Type B pancreatic cell (in vitro differentiated cells): ENCODE measurements around the gene MMP15. TPM values are rescaled to one million over a fixed set of nuclear protein-coding genes. Genes with fewer than 3 reads are reported as not detected.

Source experiments
- DNase-seq: peaks from one replicate; pipeline ENCODE4 v3.0.0; 2021; ENCODE audit warnings: mixed read lengths; ENCODE audit not compliant: unreplicated experiment; ENCODE audit errors: extremely low spot score
- H3K27ac Mint-ChIP-seq: 2 replicates; pipeline ENCODE4 v1.8.0; 2021; ENCODE audit warnings: mild to moderate bottlenecking, mixed read lengths
- H3K27me3 Mint-ChIP-seq: 2 replicates; pipeline ENCODE4 v1.8.0; 2021; ENCODE audit warnings: mixed read lengths
- H3K36me3 Mint-ChIP-seq: 2 replicates; pipeline ENCODE4 v1.8.0; 2021; ENCODE audit warnings: mixed read lengths
- H3K4me1 Mint-ChIP-seq: one replicate; pipeline ENCODE4 v1.8.0; 2021; ENCODE audit warnings: mixed read lengths; ENCODE audit not compliant: unreplicated experiment
- H3K4me3 Mint-ChIP-seq: 2 replicates; pipeline ENCODE4 v1.8.0; 2021; ENCODE audit warnings: mild to moderate bottlenecking, mixed read lengths
- H3K9me3 Mint-ChIP-seq: 2 replicates; pipeline ENCODE4 v1.8.0; 2021; ENCODE audit warnings: mixed read lengths
- CTCF ChIP-seq: fragments of 200-600 bp; sonication (generic); conservative IDR thresholded peaks from 2 replicates; pipeline ENCODE4 v1.5.0; 2021; ENCODE audit warnings: antibody characterized with exemption, mild to moderate bottlenecking
- total RNA-seq: library from RNA; stranded (reverse); gene quantifications from 2 replicates; pipeline ENCODE4 v1.2.1, GENCODE V29; 2021; ENCODE audit warnings: low replicate concordance

The MMP15 gene
- total RNA-seq, 1 donor from 2014 or later = 33.2 TPM

GRCh38 chr16:58022601-58023371 is 2.8 kb upstream of the MMP15 start:
- peak overlapping the region; percentile 61 for H3K4me3 Mint-ChIP-seq
- H3K4me1 Mint-ChIP-seq = peaks cover 18% of the 10 kb centered on the region

DNA sequence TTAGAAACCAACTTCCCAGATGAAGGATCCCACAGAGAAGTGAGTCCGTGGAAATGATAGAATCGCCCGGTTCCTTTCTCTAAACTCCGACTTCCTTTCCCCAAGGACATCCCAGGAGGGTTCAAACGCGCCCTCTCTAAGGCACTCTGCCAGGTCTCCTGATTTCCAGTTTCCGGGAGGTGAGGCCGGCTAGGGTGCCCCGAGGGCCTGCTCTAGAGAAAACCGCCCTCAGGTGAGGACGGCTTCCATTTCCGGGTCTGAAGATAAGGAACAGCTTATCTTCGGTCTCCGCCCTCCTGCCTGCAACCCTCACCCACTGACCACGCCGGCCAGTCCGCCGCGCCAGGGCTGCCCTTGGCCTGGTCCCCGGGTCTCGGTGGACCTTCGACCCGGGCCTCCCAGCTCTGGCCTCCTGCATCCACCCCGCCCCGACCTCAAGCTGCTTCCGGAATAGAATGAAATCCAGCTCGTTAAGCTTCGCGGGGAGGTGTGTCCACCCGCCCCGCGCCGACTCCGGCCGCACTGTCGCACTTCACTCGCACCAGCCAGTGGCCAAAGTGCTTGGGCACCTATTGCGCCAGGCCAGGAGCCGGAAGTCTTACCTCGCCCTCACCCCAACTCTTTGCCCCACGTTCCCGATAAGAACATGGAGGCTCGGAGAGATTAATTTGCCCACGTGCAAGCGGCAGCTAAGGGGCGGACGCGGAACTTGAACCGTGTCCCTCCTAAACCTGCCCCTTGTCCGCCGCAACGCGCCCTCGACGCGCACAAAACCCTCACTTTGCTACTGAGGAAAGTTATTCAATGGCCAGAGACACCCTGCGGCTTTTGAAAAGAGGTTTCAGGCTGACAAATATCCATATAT is 836 bp upstream of the MMP15 start:
- no peaks in the 10 kb centered on the region for H3K9me3 Mint-ChIP-seq
- no peak for TF ChIP-seq CTCF

More at GRCh38 chr16:58022601-58023371, 2.8 kb upstream of the MMP15 start:
- Mint-ChIP-seq H3K27ac (peak overlapping the region; percentile 68), H3K27me3 (peaks cover 23% of the 10 kb centered on the region), H3K9me3 (no peaks in the 10 kb centered on the region), H3K36me3 (no peaks in the 10 kb centered on the region)
- no peak for DNase-seq
- TF ChIP-seq CTCF = no peak

GRCh38 chr16:58026139-58026704 is 668 bp downstream of the MMP15 start:
- H3K4me3 Mint-ChIP-seq = peak overlapping the region; percentile 80
- H3K36me3 Mint-ChIP-seq = no peaks in the 10 kb centered on the region
- no peak for DNase-seq
- H3K27ac Mint-ChIP-seq = no peak overlapping the region
- H3K9me3 Mint-ChIP-seq = no peaks in the 10 kb centered on the region
- peaks cover 17% of the 10 kb centered on the region for H3K4me1 Mint-ChIP-seq
- H3K27me3 Mint-ChIP-seq = peaks cover 26% of the 10 kb centered on the region
- TF ChIP-seq CTCF = peak; percentile 19

More for the DNA sequence above, 836 bp upstream of the MMP15 start:
- Mint-ChIP-seq H3K4me3 (peak overlapping the region; percentile 92), H3K36me3 (no peaks in the 10 kb centered on the region), H3K4me1 (peaks cover 21% of the 10 kb centered on the region), H3K27ac (peak overlapping the region; percentile 94), H3K27me3 (peaks cover 26% of the 10 kb centered on the region)
- DNase-seq = no peak

DNA sequence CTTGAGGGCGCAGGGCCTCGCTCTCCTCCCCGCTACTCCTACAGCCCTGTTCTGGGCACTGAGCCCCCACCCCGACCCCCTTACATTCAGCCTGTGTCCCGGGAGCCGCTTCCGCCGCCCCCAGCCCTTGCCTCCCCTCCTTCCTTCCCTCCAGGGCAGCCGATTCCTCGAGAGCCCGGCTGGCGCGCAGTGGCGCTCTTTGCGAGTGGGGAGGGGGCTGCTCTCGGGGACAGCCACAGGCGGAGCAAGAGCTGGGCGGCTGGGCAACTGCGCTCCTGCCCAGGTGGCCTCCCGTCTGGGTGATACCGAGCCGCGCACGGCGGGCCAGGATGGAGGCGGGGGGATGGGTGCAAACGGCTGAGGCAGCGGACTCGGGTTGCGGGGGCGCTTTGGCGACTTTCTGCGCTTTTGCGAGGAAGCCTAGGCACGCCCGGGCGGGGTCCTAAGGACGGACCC is 1.2 kb downstream of the MMP15 start:
- H3K27me3 Mint-ChIP-seq = peaks cover 26% of the 10 kb centered on the region
- TF ChIP-seq CTCF = peak; percentile 12
- H3K9me3 Mint-ChIP-seq = no peaks in the 10 kb centered on the region
- H3K4me1 Mint-ChIP-seq = peaks cover 17% of the 10 kb centered on the region
- H3K27ac Mint-ChIP-seq = no peak overlapping the region
- no peak for DNase-seq
- peak overlapping the region; percentile 80 for H3K4me3 Mint-ChIP-seq
- H3K36me3 Mint-ChIP-seq = no peaks in the 10 kb centered on the region

- H3K9me3 Mint-ChIP-seq = no peaks in the 10 kb centered on the region
- DNase-seq = no peak
- H3K27ac Mint-ChIP-seq = no peak overlapping the region
- peak overlapping the region; percentile 80 for H3K4me3 Mint-ChIP-seq
- H3K4me1 Mint-ChIP-seq = peaks cover 19% of the 10 kb centered on the region
- no peak for TF ChIP-seq CTCF
- H3K27me3 Mint-ChIP-seq = peaks cover 26% of the 10 kb centered on the region
- no peaks in the 10 kb centered on the region for H3K36me3 Mint-ChIP-seq
These were observed 1.8 kb downstream of the MMP15 start for GRCh38 chr16:58027161-58027915.
